Neuronal stem cell (in vitro differentiated cells): ENCODE results near the gene DNAJC18.
"Not testable (repeated sequence)": the region's sequence is repeated elsewhere in the genome, so short reads cannot be mapped to it uniquely, and the experiment has no call there.

ENCODE experiments used
- DNase-seq: peaks from one replicate; pipeline ENCODE4 v3.0.0-alpha.2; 2013; ENCODE audit warnings: low spot score
- H2AFZ ChIP-seq: one replicate; pipeline ENCODE4 v1.6.1; 2013; ENCODE audit warnings: mild to moderate bottlenecking, low read length, inconsistent platforms
- H2AK5ac ChIP-seq: 2 replicates; pipeline ENCODE4 v1.6.1; 2013; ENCODE audit warnings: low read depth, mild to moderate bottlenecking, inconsistent platforms, low read length, moderate library complexity, mixed read lengths
- H2BK120ac ChIP-seq: 2 replicates; pipeline ENCODE4 v1.6.1; 2013; ENCODE audit warnings: low read depth, mild to moderate bottlenecking, inconsistent platforms, low read length, moderate library complexity, mixed read lengths
- H2BK12ac ChIP-seq: one replicate; pipeline ENCODE4 v1.6.1; 2013; ENCODE audit warnings: low read length, inconsistent platforms
- H2BK15ac ChIP-seq: 2 replicates; pipeline ENCODE4 v1.6.1; 2013; ENCODE audit warnings: mild to moderate bottlenecking, low read length, inconsistent platforms, mixed read lengths
- H2BK5ac ChIP-seq: one replicate; pipeline ENCODE4 v1.6.1; 2013; ENCODE audit warnings: inconsistent platforms, mild to moderate bottlenecking, low read length, moderate library complexity
- H3K14ac ChIP-seq: one replicate; pipeline ENCODE4 v1.6.1; 2013; ENCODE audit warnings: low read length, inconsistent platforms
- H3K18ac ChIP-seq: 2 replicates; pipeline ENCODE4 v1.6.1; 2013; ENCODE audit warnings: low read length, inconsistent platforms
- H3K23ac ChIP-seq: 2 replicates; pipeline ENCODE4 v1.6.1; 2013; ENCODE audit warnings: low read depth, mild to moderate bottlenecking, mixed read lengths, low read length, inconsistent platforms; ENCODE audit not compliant: poor library complexity
- H3K27ac ChIP-seq: replicated peaks from 3 replicates; pipeline ENCODE4 v1.5.1; 2013; ENCODE audit warnings: low read length, inconsistent platforms
- H3K27me3 ChIP-seq, 3 experiments: 2 replicates each; pipeline ENCODE4 v1.6.1; 2013; ENCODE audit warnings: low read length in 3 of 3, mild to moderate bottlenecking in 2 of 3, inconsistent platforms in 1 of 3, low read depth in 1 of 3, mixed read lengths in 1 of 3, moderate library complexity in 1 of 3; ENCODE audit not compliant: control insufficient read depth in 3 of 3, insufficient read depth in 3 of 3
- H3K36me3 ChIP-seq, 2 donors: replicated peaks in 1 of 2; 2 replicates each; pipeline ENCODE4 v1.6.1; 2013; ENCODE audit warnings: low read length in 2 of 2; ENCODE audit not compliant: control insufficient read depth in 2 of 2, insufficient read depth in 2 of 2
- H3K4ac ChIP-seq: 2 replicates; pipeline ENCODE4 v1.6.1; 2013; ENCODE audit warnings: inconsistent platforms, mild to moderate bottlenecking, low read length, moderate library complexity
- H3K4me1 ChIP-seq, 2 donors: 1 replicate in 1 of 2; 2 replicates in 1 of 2; pipeline ENCODE4 v1.6.1; 2013; ENCODE audit warnings: low read length in 2 of 2, low read depth in 1 of 2; ENCODE audit not compliant: control insufficient read depth in 2 of 2, insufficient read depth in 1 of 2
- H3K4me2 ChIP-seq: one replicate; pipeline ENCODE4 v1.6.1; 2013; ENCODE audit warnings: mild to moderate bottlenecking, low read length, inconsistent platforms; ENCODE audit not compliant: insufficient read depth, poor library complexity, severe bottlenecking
- H3K4me3 ChIP-seq, 2 donors: 2 replicates each; pipeline ENCODE4 v1.5.1; 2013; ENCODE audit warnings: low read length in 2 of 2, mild to moderate bottlenecking in 2 of 2, inconsistent platforms in 1 of 2, moderate library complexity in 1 of 2
- H3K79me1 ChIP-seq: one replicate; pipeline ENCODE4 v1.6.1; 2013; ENCODE audit warnings: low read depth, mild to moderate bottlenecking, inconsistent platforms, low read length, moderate library complexity
- H3K9ac ChIP-seq: one replicate; pipeline ENCODE4 v1.6.1; 2013; ENCODE audit warnings: mild to moderate bottlenecking, low read depth, low read length, inconsistent platforms; ENCODE audit not compliant: poor library complexity
- H3K9me3 ChIP-seq, 2 donors: replicated peaks in 1 of 2; 2 replicates each; pipeline versions ENCODE3 to v1.6.1; 2013; ENCODE audit warnings: low read length in 2 of 2, mild to moderate bottlenecking in 2 of 2, inconsistent platforms in 1 of 2, low read depth in 1 of 2, mixed read lengths in 1 of 2, moderate library complexity in 1 of 2; ENCODE audit not compliant: control insufficient read depth in 2 of 2, insufficient read depth in 1 of 2
- H4K8ac ChIP-seq: one replicate; pipeline ENCODE4 v1.6.1; 2013; ENCODE audit warnings: low read depth, mild to moderate bottlenecking, inconsistent platforms, low read length, moderate library complexity
- H4K91ac ChIP-seq: one replicate; pipeline ENCODE4 v1.6.1; 2013; ENCODE audit warnings: low read length, low read depth, mild to moderate bottlenecking, inconsistent platforms; ENCODE audit not compliant: poor library complexity
- WGBS, 2 donors: extraction: QIAGEN DNeasy Blood & Tissue Kit; methylation state at CpG; one replicate each; pipeline ENCODE4 v1.1.7; 2013; ENCODE audit warnings: missing lambda C conversion rate in 2 of 2, mixed read lengths in 1 of 2; ENCODE audit not compliant: insufficient read length in 2 of 2, insufficient replicate concordance in 1 of 2; ENCODE audit errors: extremely low coverage in 2 of 2; 5-methylcytosine and 5-hydroxymethylcytosine counted together

The DNAJC18 gene

DNA sequence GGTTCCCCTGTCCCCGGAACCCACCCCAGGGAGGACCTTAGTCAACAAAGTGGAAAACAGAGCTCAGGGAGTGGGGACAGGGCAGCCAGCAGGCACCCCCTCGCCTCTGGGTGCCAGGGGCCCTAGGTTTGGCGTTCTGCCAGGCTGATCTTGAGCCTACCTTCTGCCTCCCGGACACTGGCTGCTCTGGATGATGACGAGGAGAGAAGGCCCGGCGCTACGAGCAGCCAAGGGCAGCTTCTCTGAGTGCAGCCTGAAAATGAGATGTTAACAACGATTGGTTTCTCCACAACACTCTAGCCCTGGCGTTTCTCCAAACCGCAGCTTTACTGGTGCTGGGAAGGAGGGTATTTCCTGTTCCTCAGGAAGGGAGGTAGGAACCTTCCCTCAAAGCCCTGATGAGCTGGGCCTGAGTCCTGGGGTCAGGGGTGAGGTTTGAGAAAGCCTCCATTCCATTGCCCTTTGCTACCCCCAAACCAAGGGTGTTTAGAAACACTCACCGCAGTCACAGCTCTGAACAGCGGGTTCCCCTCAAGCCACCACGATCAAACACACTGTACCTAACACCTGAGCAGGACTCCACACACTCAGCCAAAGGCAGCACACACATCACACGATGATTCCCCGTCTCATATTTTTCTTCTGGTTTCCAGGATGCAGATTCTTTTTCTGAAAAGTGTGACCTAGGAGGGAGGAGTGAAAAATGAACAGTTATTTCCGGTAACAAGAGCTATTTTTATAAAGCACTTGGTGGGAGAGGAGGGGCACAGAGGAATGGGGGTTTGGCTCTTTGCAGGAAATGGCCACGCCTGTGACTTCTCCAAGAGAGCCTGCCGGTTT is 42.9 kb upstream of the DNAJC18 start, which contains the start of gene STING1:
STING1 (minus strand) TSS at position 709 of the 840 bp plus-strand sequence. CDS start 1,054 bp downstream, outside the sequence.
- Histone ChIP-seq H3K4me1 (peaks cover 6 to 10% of the 10 kb centered on the region in 2 donors), H2BK12ac (peak within 1 kb of the TSS; percentile 7), H2BK5ac (peak within 1 kb of the TSS; percentile 29), H2BK15ac (peak within 1 kb of the TSS; percentile 72), H3K9me3 (no peaks in the 10 kb centered on the region), H3K27ac (no peak within 1 kb of the TSS), H2AK5ac (peak within 1 kb of the TSS; percentile 6), H4K8ac (peak within 1 kb of the TSS; percentile 53), H4K91ac (no peak within 1 kb of the TSS), H3K18ac (peak within 1 kb of the TSS; percentile 60), H3K36me3 (no peaks in the 10 kb centered on the region), H3K23ac (peak within 1 kb of the TSS; percentile 88), H3K79me1 (no peaks in the 10 kb centered on the region), H3K14ac (no peak within 1 kb of the TSS), H2AFZ (peak within 1 kb of the TSS; percentile 36), H3K4me2 (no peak within 1 kb of the TSS), H3K27me3 (peaks cover 0 to 3% (median 0%) of the 10 kb centered on the region in 3 experiments), H3K4ac (no peak within 1 kb of the TSS), H3K9ac (no peak within 1 kb of the TSS), H3K4me3 (no peak within 1 kb of the TSS), H2BK120ac (peak within 1 kb of the TSS; percentile 53)
- DNase-seq, result no peak
- WGBS, 2 donors, result no CpG with 5 or more reads among the region's 19 CpGs

DNA sequence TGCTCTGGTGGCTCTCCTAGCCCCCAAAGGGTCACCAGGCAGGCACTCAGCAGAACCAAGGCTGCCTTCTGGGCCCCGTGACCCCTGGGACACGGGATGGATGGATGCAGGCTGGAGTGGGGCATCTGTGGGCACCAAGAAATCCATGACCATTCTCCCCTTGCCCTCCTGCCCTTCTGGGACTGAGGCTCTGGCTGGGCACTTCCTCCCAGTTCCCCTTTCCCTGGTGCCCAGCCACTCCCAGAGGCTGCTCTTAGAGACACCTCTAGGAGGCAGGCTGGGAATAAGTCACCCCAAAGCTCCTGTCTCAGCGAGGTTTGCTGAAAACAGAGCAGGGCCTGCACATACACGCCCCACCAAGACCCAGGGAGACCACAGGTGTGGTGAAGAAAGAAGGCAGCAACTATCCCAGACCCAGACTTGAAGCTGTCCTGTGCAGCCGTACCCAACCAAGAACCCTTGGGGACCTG is 42.3 kb upstream of the DNAJC18 start:
- H3K18ac ChIP-seq, result peak overlapping the region; percentile 51
- H3K23ac ChIP-seq, result peak overlapping the region; percentile 67
- H2BK5ac ChIP-seq, result peak overlapping the region; percentile 29
- no CpG with 5 or more reads among the region's 5 CpGs for WGBS, 2 donors
- no peaks in the 10 kb centered on the region for H3K9me3 ChIP-seq
- peak overlapping the region; percentile 6 for H2AK5ac ChIP-seq
- H3K27ac ChIP-seq, result no peak overlapping the region
- H3K14ac ChIP-seq, result no peak overlapping the region
- H3K36me3 ChIP-seq, result no peaks in the 10 kb centered on the region
- no peak overlapping the region for H4K8ac ChIP-seq
- H3K4me1 ChIP-seq, result peaks cover 6 to 10% of the 10 kb centered on the region in 2 donors
- H3K9ac ChIP-seq, result no peak overlapping the region
- peaks cover 0 to 3% (median 0%) of the 10 kb centered on the region in 3 experiments for H3K27me3 ChIP-seq
- peak overlapping the region; percentile 13 for H2AFZ ChIP-seq
- no peak overlapping the region for H4K91ac ChIP-seq
- H2BK15ac ChIP-seq, result peak overlapping the region; percentile 72
- DNase-seq, result no peak
- no peak overlapping the region for H3K4me3 ChIP-seq
- peak overlapping the region; percentile 7 for H2BK12ac ChIP-seq
- no peaks in the 10 kb centered on the region for H3K79me1 ChIP-seq
- H2BK120ac ChIP-seq, result peak overlapping the region; percentile 53
- H3K4me2 ChIP-seq, result no peak overlapping the region
- no peak overlapping the region for H3K4ac ChIP-seq

DNA sequence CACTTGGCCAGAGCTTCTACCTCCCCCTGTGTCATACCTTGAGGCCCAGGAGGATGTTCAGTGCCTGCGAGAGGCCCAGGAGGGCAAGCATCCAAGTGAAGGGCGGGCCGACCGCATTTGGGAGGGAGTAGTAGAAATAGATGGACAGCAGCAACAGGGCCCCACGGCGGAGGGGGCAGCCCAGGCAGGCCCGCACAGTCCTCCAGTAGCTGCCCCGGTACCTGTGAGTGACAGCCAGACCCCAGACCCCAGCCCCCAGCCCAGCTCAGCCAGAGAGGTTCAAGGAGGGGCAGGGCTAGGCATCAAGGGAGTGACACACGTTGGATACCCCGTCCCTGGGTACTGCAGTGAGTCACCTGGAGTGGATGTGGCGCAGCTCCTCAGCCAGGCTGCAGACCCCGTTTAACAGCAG is 41.8 kb upstream of the DNAJC18 start:
- Histone ChIP-seq H3K14ac (no peak overlapping the region), H3K27ac (no peak overlapping the region), H2BK15ac (peak overlapping the region; percentile 59), H3K4me1 (peaks cover 2 to 5% of the 10 kb centered on the region in 2 donors), H3K23ac (peak overlapping the region; percentile 67), H4K91ac (no peak overlapping the region), H3K18ac (peak overlapping the region; percentile 72), H3K27me3 (peaks cover 0 to 3% (median 0%) of the 10 kb centered on the region in 3 experiments), H2AFZ (peak overlapping the region; percentile 13), H3K4ac (no peak overlapping the region), H3K9ac (no peak overlapping the region), H3K36me3 (no peaks in the 10 kb centered on the region), H3K4me3 (no peak overlapping the region), H2BK5ac (peak overlapping the region; percentile 62), H2AK5ac (peak overlapping the region; percentile 15), H2BK120ac (no peak overlapping the region), H3K4me2 (no peak overlapping the region), H3K79me1 (no peaks in the 10 kb centered on the region), H3K9me3 (no peaks in the 10 kb centered on the region), H2BK12ac (no peak overlapping the region), H4K8ac (no peak overlapping the region)
- no CpG with 5 or more reads among the region's 12 CpGs for WGBS, 2 donors
- DNase-seq, result no peak

DNA sequence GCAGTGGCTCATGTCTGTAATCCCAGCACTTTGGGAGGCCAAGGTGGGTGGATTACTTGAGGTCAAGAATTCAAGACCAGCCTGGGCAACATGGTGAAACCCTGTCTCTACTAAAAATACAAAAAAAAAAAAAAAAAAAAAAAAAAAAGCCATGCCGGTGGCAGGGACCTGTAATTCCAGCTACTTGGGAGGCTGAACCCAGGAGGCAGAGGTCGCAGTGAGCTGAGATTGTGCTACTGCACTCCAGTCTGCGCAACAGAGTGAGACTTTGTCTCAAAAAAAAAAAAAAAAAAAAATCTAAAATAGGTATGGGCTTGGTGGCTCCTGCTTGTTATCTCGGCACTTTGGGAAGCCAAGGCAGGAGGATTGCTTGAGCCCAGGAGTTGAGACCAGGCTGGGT is 40.4 kb upstream of the DNAJC18 start:
- no CpG with 5 or more reads among the region's 4 CpGs for WGBS, 2 donors
- not testable (repeated sequence) for H2AFZ ChIP-seq, H3K27me3 ChIP-seq

More for the DNA sequence above, 40.4 kb upstream of the DNAJC18 start:
- H3K18ac ChIP-seq, H3K14ac ChIP-seq, H3K4me3 ChIP-seq, H3K36me3 ChIP-seq, H2BK120ac ChIP-seq, H3K4me2 ChIP-seq, H3K9me3 ChIP-seq, H4K91ac ChIP-seq, H3K4me1 ChIP-seq, H2AK5ac ChIP-seq, H3K4ac ChIP-seq, H3K27ac ChIP-seq, H2BK12ac ChIP-seq, H3K79me1 ChIP-seq, H3K23ac ChIP-seq, DNase-seq, H4K8ac ChIP-seq, H2BK5ac ChIP-seq, H3K9ac ChIP-seq, H2BK15ac ChIP-seq: not testable (repeated sequence)
